Caco-2 (cell line): ENCODE results near the gene NFIX. TPM values are rescaled to one million over a fixed set of nuclear protein-coding genes. Genes with fewer than 3 reads are reported as not detected.

ENCODE experiments used
- BruUV-seq: library from RNA; stranded (reverse); fragments of 400-500 nt; replicated peaks from 2 replicates; lab custom pipeline; 2021; lab: Mats Ljungman, UMichigan
- CTCF ChIA-PET: fragments of 300-600 bp; sonication (Branson Sonifier 250); formaldehyde crosslinking; loops from one replicate; lab custom pipeline; 2022; ENCODE audit warnings: antibody characterized with exemption; lab: Charles Lee
- POLR2A ChIA-PET: fragments of 300-600 bp; sonication (Branson Sonifier 250); formaldehyde crosslinking; loops from one replicate; lab custom pipeline; 2022; ENCODE audit warnings: antibody characterized with exemption; lab: Charles Lee
- DNase-seq, 2 experiments: peaks; one replicate each; pipeline versions ENCODE4 v3.0.0 to v3.0.0-alpha.2; 2020 to 2022
- H3K27me3 ChIP-seq: replicated peaks from 2 replicates; pipeline ENCODE4 v1.6.0; 2011; ENCODE audit warnings: low read length; ENCODE audit not compliant: control insufficient read depth, insufficient read depth
- H3K36me3 ChIP-seq: 2 replicates; pipeline ENCODE4 v1.5.1; 2011; ENCODE audit warnings: low read length; ENCODE audit not compliant: control insufficient read depth, insufficient read depth
- H3K4me1 ChIP-seq: fragments of 250-450 bp; sonication (Bioruptor Pico); 2 replicates; pipeline ENCODE4 v1.5.1; 2020; ENCODE audit warnings: mild to moderate bottlenecking
- H3K4me3 ChIP-seq: 2 replicates; pipeline ENCODE4 v1.5.1; 2011; ENCODE audit warnings: low read depth, mild to moderate bottlenecking, control low read depth, low read length
- H3K9me3 ChIP-seq: fragments of 250-450 bp; sonication (Bioruptor Pico); 2 replicates; pipeline ENCODE4 v1.5.1; 2020; ENCODE audit warnings: mild to moderate bottlenecking, moderate library complexity
- H3K27ac Mint-ChIP-seq: one replicate; pipeline ENCODE4 v1.8.0; 2022; ENCODE audit warnings: mixed read lengths; ENCODE audit not compliant: unreplicated experiment
- H3K27me3 Mint-ChIP-seq: one replicate; pipeline ENCODE4 v1.8.0; 2022; ENCODE audit warnings: mixed read lengths; ENCODE audit not compliant: insufficient read depth, unreplicated experiment
- H3K36me3 Mint-ChIP-seq: one replicate; pipeline ENCODE4 v1.8.0; 2022; ENCODE audit warnings: mild to moderate bottlenecking, mixed read lengths; ENCODE audit not compliant: insufficient read depth, unreplicated experiment
- H3K4me1 Mint-ChIP-seq: one replicate; pipeline ENCODE4 v1.8.0; 2022; ENCODE audit warnings: low read depth, mixed read lengths; ENCODE audit not compliant: unreplicated experiment
- H3K4me3 Mint-ChIP-seq: one replicate; pipeline ENCODE4 v1.8.0; 2022; ENCODE audit warnings: mild to moderate bottlenecking, moderate library complexity, mixed read lengths; ENCODE audit not compliant: unreplicated experiment
- H3K9me3 Mint-ChIP-seq: one replicate; pipeline ENCODE4 v1.8.0; 2022; ENCODE audit warnings: mixed read lengths; ENCODE audit not compliant: unreplicated experiment
- CTCF ChIP-seq, 2 experiments: fragments of 200-600 bp in 1 of 2; IDR thresholded peaks; 1 replicate in 1 of 2; 2 replicates in 1 of 2; pipeline versions ENCODE4 v1.5.1 to v1.8.0; 2011 to 2022; ENCODE audit warnings: antibody characterized with exemption in 1 of 2, control low read depth in 1 of 2, inconsistent platforms in 1 of 2, low read depth in 1 of 2, low read length in 1 of 2, mild to moderate bottlenecking in 1 of 2, moderate library complexity in 1 of 2; ENCODE audit not compliant: insufficient read depth in 1 of 2, severe bottlenecking in 1 of 2, unreplicated experiment in 1 of 2
- intact Hi-C: fragments of 100-400 bp; cut with micrococcal nuclease; formaldehyde crosslinking; loops from one replicate; pipeline ENCODE4 v1.10.0; 2022; ENCODE audit not compliant: unreplicated experiment
- total RNA-seq: library from RNA; stranded (reverse); gene quantifications from 2 replicates; pipeline ENCODE4 v1.2.3, GENCODE V29; 2022

NFIX gene
- total RNA-seq, 1 experiment from 2014 or later: 0.82 TPM

GRCh38 chr19:13089139-13089856 is 94.0 kb downstream of the NFIX start:
- Histone ChIP-seq H3K4me3 (no peak overlapping the region), H3K9me3 (no peaks in the 10 kb centered on the region), H3K27me3 (no peaks in the 10 kb centered on the region; the same call in 1 of the 2 replicates), H3K36me3 (no peaks in the 10 kb centered on the region), H3K4me1 (no peaks in the 10 kb centered on the region)
- peak; percentile 37 to 84 for TF ChIP-seq CTCF (IDR thresholded peaks at IDR 0.05; ENCODE audit: insufficient read depth in 1 of 2, low read depth in 1 of 2, low read length in 1 of 2, severe bottlenecking in 1 of 2, unreplicated experiment in 1 of 2)
- POLR2A ChIA-PET: no interaction called here
- H3K27ac Mint-ChIP-seq: no peak overlapping the region
- H3K4me1 Mint-ChIP-seq: peaks cover 4% of the 10 kb centered on the region
- CTCF ChIA-PET: no interaction called here
- peaks cover 11% of the 10 kb centered on the region for H3K27me3 Mint-ChIP-seq
- no peaks in the 10 kb centered on the region for H3K36me3 Mint-ChIP-seq
- peak in 1 of 2 experiments; percentile 59 for DNase-seq
- H3K4me3 Mint-ChIP-seq: no peak overlapping the region
- H3K9me3 Mint-ChIP-seq: no peaks in the 10 kb centered on the region
- no TSS peak for BruUV-seq
- intact Hi-C loops: no loop called here

- no peak overlapping the region for H3K4me3 ChIP-seq
- intact Hi-C loops: loop anchor here (5.0 kb wide), 1 partner anchor 58 kb away; no protein-coding TSS in a partner anchor
- no peak for TF ChIP-seq CTCF (IDR thresholded peaks at IDR 0.05; ENCODE audit: insufficient read depth in 1 of 2, low read depth in 1 of 2, low read length in 1 of 2, severe bottlenecking in 1 of 2, unreplicated experiment in 1 of 2)
- no peaks in the 10 kb centered on the region for H3K36me3 ChIP-seq
- no peaks in the 10 kb centered on the region for H3K36me3 Mint-ChIP-seq
- ChIA-PET POLR2A (no interaction called here), CTCF (no interaction called here)
- BruUV-seq: no TSS peak
- peaks cover 4% of the 10 kb centered on the region for H3K4me1 Mint-ChIP-seq
- H3K27me3 Mint-ChIP-seq: peaks cover 9% of the 10 kb centered on the region
- H3K9me3 Mint-ChIP-seq: no peaks in the 10 kb centered on the region
- H3K9me3 ChIP-seq: no peaks in the 10 kb centered on the region
- H3K4me1 ChIP-seq: no peaks in the 10 kb centered on the region
- H3K27me3 ChIP-seq: no peaks in the 10 kb centered on the region; the same call in 1 of the 2 replicates
- no peak overlapping the region for H3K27ac Mint-ChIP-seq
- no peak for DNase-seq
- no peak overlapping the region for H3K4me3 Mint-ChIP-seq
Measured at GRCh38 chr19:13089857-13090507, 94.7 kb downstream of the NFIX start.

DNA sequence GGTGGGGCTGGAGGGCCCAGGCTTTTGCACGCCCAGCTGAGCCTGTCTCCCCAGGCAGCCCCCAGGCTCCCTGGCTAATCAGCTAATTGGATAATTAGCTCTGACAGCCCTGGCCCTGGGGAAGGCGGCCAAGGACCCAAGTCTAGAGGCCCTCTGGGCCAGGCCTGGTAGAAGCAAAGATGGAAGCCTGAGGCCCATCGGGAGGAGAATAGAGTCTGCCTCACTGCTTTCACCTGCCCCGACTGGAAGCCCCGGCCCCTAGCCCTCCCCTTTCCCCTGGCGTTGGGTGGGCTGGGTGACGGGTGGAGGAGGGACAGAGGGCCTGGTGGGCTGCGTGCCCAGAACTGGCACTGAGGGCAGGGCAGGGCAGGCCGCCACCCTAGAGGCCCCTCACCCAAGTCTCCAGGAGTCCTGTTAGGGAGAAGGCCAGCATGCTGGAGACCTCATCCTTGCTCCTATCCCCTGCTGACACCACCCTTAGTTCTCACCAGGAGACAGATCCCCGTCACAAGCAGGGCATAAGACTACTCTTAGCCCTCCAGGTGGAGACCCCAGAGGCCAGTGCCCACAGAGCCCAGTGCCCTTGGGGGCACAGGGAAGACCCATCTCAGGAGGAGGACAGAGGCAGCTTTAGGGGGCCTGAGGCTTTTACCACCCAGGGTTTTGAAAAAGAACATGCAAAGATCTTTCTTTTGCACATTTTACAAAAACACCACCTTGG is 95.4 kb downstream of the NFIX start:
- H3K4me1 ChIP-seq: no peaks in the 10 kb centered on the region
- peaks cover 9% of the 10 kb centered on the region for H3K27me3 Mint-ChIP-seq
- H3K9me3 Mint-ChIP-seq: no peaks in the 10 kb centered on the region
- H3K36me3 Mint-ChIP-seq: no peaks in the 10 kb centered on the region
- no peak for TF ChIP-seq CTCF (IDR thresholded peaks at IDR 0.05; ENCODE audit: insufficient read depth in 1 of 2, low read depth in 1 of 2, low read length in 1 of 2, severe bottlenecking in 1 of 2, unreplicated experiment in 1 of 2)
- ChIA-PET CTCF (interaction anchor here (0.6 kb wide), 1 partner anchor 112 kb away, joined by 3 read pairs; no protein-coding TSS in a partner anchor), POLR2A (no interaction called here)
- no peaks in the 10 kb centered on the region for H3K36me3 ChIP-seq
- intact Hi-C loops: loop anchor here (5.0 kb wide), 1 partner anchor 58 kb away; no protein-coding TSS in a partner anchor
- no peak for DNase-seq
- no peaks in the 10 kb centered on the region; the same call in 1 of the 2 replicates for H3K27me3 ChIP-seq
- peaks cover 4% of the 10 kb centered on the region for H3K4me1 Mint-ChIP-seq
- H3K4me3 Mint-ChIP-seq: no peak overlapping the region
- no peaks in the 10 kb centered on the region for H3K9me3 ChIP-seq
- no TSS peak for BruUV-seq
- no peak overlapping the region for H3K4me3 ChIP-seq
- H3K27ac Mint-ChIP-seq: no peak overlapping the region
